ENCODE data around the gene ENO4. TPM values are rescaled to one million over a fixed set of nuclear protein-coding genes. Genes with fewer than 3 reads are reported as not detected.
A peak's percentile ranks its signal among the peaks of the same experiment; 100 is the strongest.

Gene ENO4
- total RNA-seq, 4 donors from 2014 or later: 0.21 to 1.2 (median 0.39) TPM; not detected in 1

DNA sequence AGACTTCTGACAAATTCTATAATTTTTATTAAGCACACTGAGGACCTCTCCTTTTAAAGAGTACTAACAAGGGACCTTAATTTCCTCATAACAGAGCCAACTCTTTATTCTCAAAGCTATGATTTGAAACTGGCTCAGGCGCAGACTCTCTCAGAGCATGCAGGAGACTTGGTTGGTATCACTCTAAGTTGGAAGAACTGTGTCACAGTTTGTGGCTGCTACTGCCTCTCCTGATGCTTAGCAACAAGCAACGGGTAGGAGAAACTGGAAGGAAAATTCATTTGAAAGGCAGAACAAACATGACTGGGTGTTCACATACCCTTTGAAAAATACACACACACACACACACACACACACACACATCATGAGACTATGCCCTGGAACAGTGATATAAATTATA, 33.3 kb downstream of the ENO4 start:
- Histone ChIP-seq H3K27me3 (no peaks in the 10 kb centered on the region), H3K4me1 (no peaks in the 10 kb centered on the region), H3K4me3 (no peak overlapping the region), H3K27ac (no peak overlapping the region), H3K36me3 (no peaks in the 10 kb centered on the region), H3K9me3 (no peaks in the 10 kb centered on the region)
- no peak for DNase-seq (ENCODE audit: low spot score in 2 of 2)
- TF ChIP-seq EP300 (IDR thresholded peaks at IDR 0.05) (no peak), POLR2A (IDR thresholded peaks at IDR 0.05) (no peak), CTCF (IDR thresholded peaks at IDR 0.05) (no peak)
- 77 to 79% methylated on average over 2 of the region's 2 CpGs for WGBS, 2 donors

DNA sequence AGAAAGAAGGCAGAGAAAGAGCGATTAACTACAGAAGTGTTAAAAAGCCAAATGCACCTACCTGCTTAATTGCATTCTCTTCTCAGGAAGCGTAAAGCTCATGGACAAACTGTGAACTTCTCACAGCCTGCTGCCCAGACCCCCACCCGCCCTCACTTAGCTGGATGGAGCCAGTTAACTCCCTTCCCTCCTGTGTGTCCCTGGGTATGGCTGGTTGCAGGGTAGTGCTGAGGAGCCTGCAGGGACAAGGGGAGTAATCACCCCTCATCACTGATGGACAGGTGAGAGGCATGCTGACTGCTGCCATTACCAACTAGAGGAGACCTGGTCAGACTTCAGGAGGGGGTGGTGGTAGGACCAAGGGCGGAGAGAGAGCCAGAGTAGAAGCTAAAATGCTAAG, 37.5 kb downstream of the ENO4 start:
- TF ChIP-seq POLR2A (IDR thresholded peaks at IDR 0.05): no peak
- TF ChIP-seq EP300 (IDR thresholded peaks at IDR 0.05): no peak
- no peak for TF ChIP-seq CTCF (IDR thresholded peaks at IDR 0.05)

DNA sequence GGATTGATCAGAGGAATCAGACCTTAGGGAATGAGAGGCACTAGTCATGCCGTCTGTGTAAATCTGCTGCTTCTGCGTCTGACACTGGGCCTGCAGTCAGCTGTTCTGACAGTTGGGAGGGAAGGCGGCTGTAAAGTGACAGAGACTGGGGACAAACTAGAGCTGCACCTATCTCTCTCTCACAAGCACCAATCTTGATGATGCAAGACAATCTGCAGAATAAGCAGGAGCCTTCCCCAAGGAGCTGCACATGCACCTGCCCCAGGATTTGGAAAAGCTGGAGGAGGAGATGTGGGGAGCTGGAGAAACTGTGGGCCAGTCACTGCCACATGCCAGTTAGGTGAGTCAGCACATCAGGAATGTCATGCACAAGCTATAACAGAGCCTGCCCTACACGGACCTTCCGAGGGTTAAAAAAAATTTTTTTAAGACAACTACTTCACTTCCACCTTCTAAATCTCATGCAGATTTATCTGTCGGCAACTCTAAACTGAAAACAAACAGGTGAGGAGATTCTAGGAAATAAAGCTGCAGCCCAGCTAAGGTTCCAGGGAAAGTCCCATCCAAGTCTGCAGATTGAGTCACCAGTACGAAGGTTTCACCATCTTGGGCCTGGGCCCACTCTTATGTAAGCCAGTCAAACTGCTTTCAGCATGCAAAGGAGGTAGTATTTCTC, 39.2 kb downstream of the ENO4 start:
- DNase-seq (ENCODE audit: low spot score in 2 of 2): peak in 1 of 2 donors; percentile 52
- no peaks in the 10 kb centered on the region for H3K36me3 ChIP-seq
- no peaks in the 10 kb centered on the region for H3K27me3 ChIP-seq
- no peak for TF ChIP-seq POLR2A (IDR thresholded peaks at IDR 0.05)
- no peak for TF ChIP-seq EP300 (IDR thresholded peaks at IDR 0.05)
- TF ChIP-seq CTCF (IDR thresholded peaks at IDR 0.05): no peak
- no peak overlapping the region for H3K4me3 ChIP-seq
- WGBS, 2 donors: 68 to 72% methylated on average over 7 of the region's 7 CpGs
- no peak overlapping the region for H3K27ac ChIP-seq
- H3K9me3 ChIP-seq: no peaks in the 10 kb centered on the region
- H3K4me1 ChIP-seq: peaks cover 0 to 11% (median 0%) of the 10 kb centered on the region in 4 donors

More for the DNA sequence above, 37.5 kb downstream of the ENO4 start:
- Histone ChIP-seq H3K4me3 (no peak overlapping the region), H3K27ac (no peak overlapping the region), H3K4me1 (peaks cover 0 to 10% (median 0%) of the 10 kb centered on the region in 4 donors), H3K36me3 (no peaks in the 10 kb centered on the region), H3K9me3 (no peaks in the 10 kb centered on the region), H3K27me3 (no peaks in the 10 kb centered on the region)
- WGBS, 2 donors: 89 to 95% methylated on average over 4 of the region's 4 CpGs
- no peak for DNase-seq (ENCODE audit: low spot score in 2 of 2)

DNA sequence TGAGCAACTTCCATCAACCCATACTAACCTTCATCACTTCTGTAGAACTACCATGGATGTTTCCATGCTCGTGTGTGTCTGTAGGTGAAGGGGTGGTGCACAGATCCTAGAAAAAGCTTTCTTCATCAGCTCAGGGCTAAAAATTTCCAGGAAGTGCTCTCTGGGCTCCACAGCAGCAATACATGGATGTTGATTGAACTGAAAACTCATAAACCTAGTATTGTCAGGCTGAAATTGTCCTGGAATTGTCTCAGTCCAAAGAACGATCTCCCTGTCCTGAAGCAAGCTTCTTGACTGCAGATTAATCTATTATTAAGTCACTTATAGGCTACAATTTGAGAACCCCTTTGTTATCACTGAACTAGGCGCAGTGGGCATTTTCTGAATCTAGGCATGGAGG, 39.8 kb downstream of the ENO4 start:
- no peak for TF ChIP-seq CTCF (IDR thresholded peaks at IDR 0.05)
- WGBS, 2 donors: 93 to 96% methylated on average over 3 of the region's 3 CpGs

DNA sequence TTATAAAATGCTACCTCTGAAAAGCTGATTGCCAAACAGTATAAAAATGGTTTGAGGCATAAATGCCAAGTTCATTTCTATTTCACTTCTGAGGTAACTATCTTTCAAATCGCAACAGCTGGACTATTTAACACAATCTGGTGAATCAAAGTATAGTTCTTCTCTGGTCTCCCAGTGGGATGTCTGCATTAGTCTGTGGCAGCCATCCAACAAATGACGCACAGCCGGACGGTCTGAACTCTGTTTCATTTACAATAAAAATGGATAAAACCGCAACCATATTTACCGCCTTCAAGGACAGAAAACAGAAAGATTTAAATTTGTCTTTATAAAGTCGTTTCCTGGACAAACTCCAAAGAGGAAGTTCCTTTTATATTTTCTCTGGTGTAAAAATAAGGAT, 41.9 kb downstream of the ENO4 start:
- TF ChIP-seq CTCF (IDR thresholded peaks at IDR 0.05) (no peak), EP300 (IDR thresholded peaks at IDR 0.05) (no peak), POLR2A (IDR thresholded peaks at IDR 0.05) (no peak)
- peaks cover 0 to 11% (median 0%) of the 10 kb centered on the region in 4 donors for H3K4me1 ChIP-seq
- no peaks in the 10 kb centered on the region for H3K36me3 ChIP-seq
- 0 to 6% methylated on average over 7 of the region's 7 CpGs for WGBS, 2 donors
- H3K9me3 ChIP-seq: no peaks in the 10 kb centered on the region
- H3K4me3 ChIP-seq: peak overlapping the region in 1 of 4 donors; percentile 19
- H3K27ac ChIP-seq: no peak overlapping the region
- no peaks in the 10 kb centered on the region for H3K27me3 ChIP-seq
- DNase-seq (ENCODE audit: low spot score in 2 of 2): no peak

More for the DNA sequence above, 39.8 kb downstream of the ENO4 start:
- DNase-seq (ENCODE audit: low spot score in 2 of 2): no peak
- no peaks in the 10 kb centered on the region for H3K27me3 ChIP-seq
- no peak overlapping the region for H3K27ac ChIP-seq
- no peaks in the 10 kb centered on the region for H3K9me3 ChIP-seq
- no peak overlapping the region for H3K4me3 ChIP-seq
- no peaks in the 10 kb centered on the region for H3K36me3 ChIP-seq
- peaks cover 0 to 11% (median 0%) of the 10 kb centered on the region in 4 donors for H3K4me1 ChIP-seq
